HG03432 (cell line): ENCODE results near the gene KLRF1.
A peak's percentile ranks its signal among the peaks of the same experiment; 100 is the strongest.
"Not testable (repeated sequence)": the region's sequence is repeated elsewhere in the genome, so short reads cannot be mapped to it uniquely, and the experiment has no call there.

Experiments
- ATAC-seq: cut with Tn5 transposase; IDR thresholded peaks from one replicate; pipeline ENCODE4 v1.9.1; 2021; ENCODE audit warnings: mild to moderate bottlenecking, moderate library complexity; ENCODE audit not compliant: unreplicated experiment

The KLRF1 gene

DNA sequence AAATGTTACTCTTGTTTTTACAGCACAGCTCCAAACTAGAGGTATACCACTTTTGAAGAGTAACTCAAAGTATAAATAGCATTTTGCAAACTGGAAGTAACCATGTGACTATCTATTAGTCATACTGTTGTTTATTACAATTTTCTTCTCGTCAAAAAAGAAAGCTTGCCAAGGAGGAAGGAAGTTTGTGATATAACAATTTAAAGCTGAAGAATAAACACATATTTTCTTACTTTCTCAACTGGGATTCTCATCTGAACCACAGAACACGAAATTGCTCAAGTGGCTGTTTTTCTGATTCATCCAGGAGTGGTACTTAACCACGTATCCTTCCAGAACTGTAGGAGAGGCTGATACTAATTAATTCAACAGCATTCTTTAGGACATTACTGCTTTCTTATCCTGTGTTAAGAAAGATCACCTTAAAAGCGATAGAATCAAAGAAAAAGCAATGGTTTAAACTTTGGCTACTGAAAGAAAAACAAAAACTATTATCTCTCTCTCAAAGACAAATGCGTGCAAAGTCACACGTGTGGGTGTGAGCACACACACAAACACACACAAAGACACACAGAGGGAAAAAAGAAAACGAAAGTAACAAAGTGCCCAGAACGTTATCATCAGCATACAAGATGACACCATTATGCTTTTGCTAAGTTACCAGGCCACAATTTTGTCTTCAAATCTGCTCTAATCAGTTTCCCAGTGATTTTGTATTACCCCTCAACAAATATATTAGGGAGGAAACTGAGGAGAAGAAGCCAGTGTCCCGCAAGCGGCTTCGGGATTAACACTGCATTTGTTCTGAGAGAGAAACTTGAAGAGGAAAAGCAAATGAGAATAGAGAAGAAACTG, 42.3 kb downstream of the KLRF1 start, which contains the start of gene CLEC2B:
CLEC2B (minus strand) TSS at position 48 of the 855 bp plus-strand sequence.
- ATAC-seq: peak; percentile 47

DNA sequence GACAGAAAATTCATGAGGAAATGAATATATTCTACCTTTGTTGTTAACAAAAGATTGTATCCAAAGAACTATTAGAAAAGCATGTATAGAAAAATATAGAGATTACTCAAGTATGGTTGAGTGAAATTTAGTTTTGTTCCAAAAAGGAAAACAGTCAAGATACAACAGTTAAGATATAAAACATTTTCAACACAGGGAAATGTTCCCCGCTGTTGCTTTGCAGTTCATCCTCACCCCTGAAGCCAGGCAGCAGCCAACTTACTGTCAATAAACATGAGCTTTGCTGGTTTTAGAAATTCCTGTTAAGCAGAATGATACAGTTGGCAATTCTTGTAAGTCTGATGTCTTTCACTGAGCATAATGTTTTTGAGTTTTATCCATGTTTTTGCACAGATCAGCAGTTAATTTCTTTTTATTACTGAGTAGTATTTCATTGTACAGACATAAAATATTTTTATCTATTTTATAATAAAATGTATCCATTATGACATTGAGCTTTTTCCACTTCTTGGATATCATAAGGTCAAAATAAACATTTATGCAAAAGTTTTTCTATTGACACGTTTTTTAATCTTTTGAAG, 43.1 kb downstream of the KLRF1 start:
- ATAC-seq: no peak

DNA sequence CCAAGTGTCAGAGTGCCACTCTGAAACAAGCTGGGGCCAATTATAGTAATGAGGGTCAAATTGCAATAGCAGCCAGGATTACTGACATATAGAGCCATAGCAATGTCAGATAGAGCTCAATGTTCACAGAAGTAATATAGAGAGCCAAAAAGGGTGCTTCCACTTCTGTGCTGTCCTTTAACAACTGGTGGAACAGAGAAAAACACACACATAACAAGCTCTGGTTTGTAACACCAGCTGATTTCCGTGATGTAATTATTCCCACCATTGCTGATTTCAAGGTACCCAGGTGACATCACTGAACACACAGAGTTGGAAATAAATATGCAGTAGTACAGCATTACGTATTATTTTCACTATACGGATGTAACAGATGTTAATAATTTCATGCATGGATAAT, 44.9 kb downstream of the KLRF1 start:
- ATAC-seq: no peak

DNA sequence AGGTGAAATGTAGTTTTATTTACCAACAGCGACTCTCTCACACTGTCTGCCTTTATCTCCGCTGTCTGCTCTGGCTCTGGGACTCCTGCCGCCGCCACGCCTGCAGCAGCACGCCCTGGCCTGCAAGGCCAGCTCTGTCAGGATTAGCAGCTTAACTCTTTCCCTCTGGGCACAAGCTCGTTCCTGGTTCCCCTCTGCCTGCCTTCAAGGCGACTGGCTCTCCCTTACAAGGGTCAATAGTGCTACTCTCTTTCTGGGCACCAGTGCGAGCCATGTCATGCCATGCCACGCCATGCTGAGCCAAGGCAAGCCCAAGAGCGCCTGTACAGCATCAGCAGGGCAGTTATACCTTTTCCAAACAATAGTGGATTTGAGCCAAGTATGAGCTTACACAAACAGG, 45.5 kb downstream of the KLRF1 start:
- no peak for ATAC-seq

DNA sequence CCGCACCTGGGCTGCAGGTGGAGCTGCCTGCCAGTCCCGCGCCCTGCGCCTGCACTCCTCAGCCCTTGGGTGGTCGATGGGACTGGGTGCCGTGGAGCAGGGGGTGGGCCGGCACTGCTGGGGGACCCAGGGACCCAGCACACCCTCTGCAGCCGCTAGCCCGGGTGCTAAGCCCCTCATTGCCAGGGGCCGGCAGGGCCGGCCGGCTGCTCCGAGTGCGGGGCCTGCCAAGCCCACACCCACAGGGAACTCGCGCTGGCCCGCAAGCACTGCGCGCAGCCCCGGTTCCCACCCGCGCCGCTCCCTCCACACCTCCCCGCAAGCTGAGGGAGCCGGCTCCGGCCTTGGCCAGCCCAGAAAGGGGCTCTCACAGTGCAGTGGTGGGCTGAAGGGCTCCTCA, 48.8 kb downstream of the KLRF1 start:
- ATAC-seq: not testable (repeated sequence)

DNA sequence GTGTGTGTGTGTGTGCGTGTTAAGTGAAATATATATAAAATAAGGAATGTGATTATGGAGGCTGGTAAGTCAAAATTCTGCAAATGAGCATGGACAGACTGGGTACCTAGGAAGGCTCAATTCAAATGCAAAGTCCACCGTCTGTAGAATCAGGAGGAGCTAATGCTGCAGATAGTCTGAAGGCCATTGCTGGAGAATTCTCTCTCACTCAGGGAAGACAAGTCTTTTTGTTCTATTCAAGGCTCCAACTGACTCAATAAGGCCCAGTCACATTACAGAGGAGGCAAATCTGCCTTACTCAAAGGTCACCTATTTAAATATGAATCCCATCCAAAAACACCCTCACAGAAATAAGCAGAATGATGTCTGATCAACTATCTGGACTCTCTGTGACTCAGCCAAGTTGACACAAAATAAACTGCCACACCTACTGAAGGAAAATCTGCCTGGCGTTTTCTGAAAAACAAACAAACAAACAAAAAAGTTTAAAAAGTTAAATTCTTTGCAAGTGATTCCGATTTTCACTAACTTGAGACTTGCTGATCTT, 53.3 kb downstream of the KLRF1 start:
- ATAC-seq: no peak

DNA sequence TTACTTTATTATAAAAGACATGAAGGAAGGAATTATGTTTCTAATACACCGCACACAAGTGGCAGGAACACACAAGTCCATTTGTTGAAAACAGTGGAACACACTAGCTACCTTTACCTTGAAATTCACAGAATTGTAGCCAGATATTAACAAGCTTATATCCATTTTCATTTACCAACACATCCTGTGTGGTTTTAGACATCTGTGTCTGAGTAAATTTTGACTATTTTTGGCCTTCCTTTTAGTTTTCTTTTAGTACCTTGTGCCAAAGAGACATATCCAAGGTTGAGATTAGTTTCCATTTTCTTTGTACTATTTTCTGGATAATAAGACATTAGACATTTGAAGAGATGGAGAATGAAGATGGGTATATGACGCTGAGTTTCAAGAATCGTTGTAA, 54.0 kb downstream of the KLRF1 start, which contains the start of gene KLRF2:
KLRF2 (plus strand) TSS at position 244 of the 400 bp plus-strand sequence; CDS start at position 351, 107 bp downstream.
- ATAC-seq: no peak

DNA sequence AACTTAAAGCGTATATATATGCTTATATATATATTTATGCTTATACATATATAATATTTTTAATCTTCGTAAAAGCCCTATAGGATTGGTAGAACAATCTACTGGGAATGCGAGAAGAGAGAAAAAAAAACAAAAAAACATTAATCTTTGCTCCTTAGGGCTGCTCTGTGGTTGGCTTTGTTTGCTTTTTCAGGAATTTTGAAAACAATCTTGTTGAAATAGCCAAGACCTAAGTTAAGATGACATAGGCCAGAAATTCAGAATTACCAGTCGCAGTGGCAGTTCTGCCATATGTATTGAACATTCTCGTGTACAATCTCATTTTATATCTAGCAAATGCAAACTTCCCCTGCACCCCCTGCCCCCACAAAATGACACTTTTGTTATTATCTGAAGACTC, 54.7 kb downstream of the KLRF1 start:
- ATAC-seq: no peak

DNA sequence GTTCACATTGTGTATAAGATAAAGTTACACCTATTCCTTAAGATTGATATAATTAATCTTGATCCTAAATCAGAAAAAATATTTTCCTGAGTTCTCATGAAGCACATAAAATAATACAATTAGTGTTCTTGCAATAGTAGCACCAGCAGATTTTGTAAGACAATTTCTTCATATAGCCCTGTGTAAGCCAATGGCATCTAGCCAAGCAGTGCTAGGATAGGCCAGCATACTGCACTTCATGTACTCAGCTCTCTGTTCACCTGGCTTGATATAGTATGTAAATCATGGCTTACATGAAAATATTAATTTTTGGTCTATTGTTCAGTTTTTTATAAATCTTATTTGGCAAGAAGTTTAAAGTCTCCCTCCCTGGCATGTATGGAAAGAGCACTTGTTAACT, 55.9 kb downstream of the KLRF1 start:
- ATAC-seq: no peak

DNA sequence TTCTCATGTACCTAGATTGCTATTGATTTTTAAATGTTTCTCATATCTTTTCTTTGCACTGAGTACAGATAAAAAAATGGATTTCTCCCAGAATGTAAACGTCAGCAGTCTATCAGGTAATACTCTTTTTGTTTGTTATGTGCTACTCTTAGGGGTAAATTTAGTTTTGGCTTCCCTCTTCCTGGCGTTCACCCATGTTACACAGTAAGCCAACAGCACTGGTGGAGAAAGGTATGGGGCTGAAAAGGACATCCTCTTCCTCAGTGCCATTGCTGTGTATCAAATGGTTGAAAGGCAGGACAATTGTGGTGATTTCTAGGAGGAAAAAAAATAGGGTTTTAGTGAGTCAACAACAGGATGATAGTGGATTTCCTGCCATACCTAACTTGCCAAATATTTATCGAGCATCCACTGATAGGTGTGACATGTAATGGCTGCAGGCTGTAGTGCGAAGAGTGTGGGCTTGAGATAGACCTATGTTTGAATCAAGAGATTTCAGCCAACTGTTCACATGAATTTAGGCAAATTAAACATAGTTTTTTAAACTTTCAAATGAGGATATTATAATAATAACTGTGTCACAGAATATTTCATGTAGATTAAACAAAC, 61.5 kb downstream of the KLRF1 start:
- no peak for ATAC-seq
